IPS-15b (cell line): ENCODE measurements around the gene ACSF3.

Experiments
- H3K27me3 ChIP-seq: one replicate; pipeline ENCODE4 v1.6.1; 2013; ENCODE audit warnings: low read length; ENCODE audit not compliant: control insufficient read depth, insufficient read depth
- H3K36me3 ChIP-seq: one replicate; pipeline ENCODE4 v1.6.1; 2013; ENCODE audit warnings: low read length; ENCODE audit not compliant: control insufficient read depth, insufficient read depth
- H3K4me1 ChIP-seq: one replicate; pipeline ENCODE4 v1.6.1; 2013; ENCODE audit warnings: mild to moderate bottlenecking, low read length; ENCODE audit not compliant: control insufficient read depth, insufficient read depth
- H3K4me3 ChIP-seq: one replicate; pipeline ENCODE4 v1.5.1; 2013; ENCODE audit warnings: low read depth, low read length
- H3K9ac ChIP-seq: one replicate; pipeline ENCODE4 v1.6.1; 2013; ENCODE audit warnings: low read depth, mild to moderate bottlenecking, low read length
- H3K9me3 ChIP-seq: one replicate; pipeline ENCODE4 v1.6.1; 2013; ENCODE audit warnings: mild to moderate bottlenecking, low read length; ENCODE audit not compliant: control insufficient read depth, insufficient read depth

The ACSF3 gene

DNA sequence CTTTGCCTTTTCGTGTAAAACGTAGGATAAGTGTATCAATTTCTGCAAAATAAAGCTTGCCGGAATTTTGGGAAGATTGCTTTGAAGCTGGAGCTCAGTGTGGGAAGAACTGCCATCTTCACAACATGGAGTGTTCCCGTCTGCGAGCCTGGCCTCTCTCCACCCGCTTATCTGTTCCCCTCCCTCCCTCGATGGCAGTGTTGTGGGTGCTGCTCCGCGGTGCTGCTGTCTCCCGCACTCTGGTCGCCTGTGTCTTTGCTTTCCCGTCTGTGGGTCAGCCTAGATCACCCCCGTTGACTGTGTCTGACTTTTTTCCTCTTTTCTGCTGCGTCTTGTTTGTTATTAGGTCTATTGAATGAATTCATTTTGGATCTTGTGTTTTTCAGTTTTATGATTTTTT is 17.0 kb downstream of the ACSF3 start:
- Histone ChIP-seq H3K4me3 (no peak overlapping the region), H3K36me3 (peaks cover 43% of the 10 kb centered on the region), H3K9me3 (no peaks in the 10 kb centered on the region), H3K27me3 (no peaks in the 10 kb centered on the region), H3K4me1 (no peaks in the 10 kb centered on the region), H3K9ac (no peak overlapping the region)

DNA sequence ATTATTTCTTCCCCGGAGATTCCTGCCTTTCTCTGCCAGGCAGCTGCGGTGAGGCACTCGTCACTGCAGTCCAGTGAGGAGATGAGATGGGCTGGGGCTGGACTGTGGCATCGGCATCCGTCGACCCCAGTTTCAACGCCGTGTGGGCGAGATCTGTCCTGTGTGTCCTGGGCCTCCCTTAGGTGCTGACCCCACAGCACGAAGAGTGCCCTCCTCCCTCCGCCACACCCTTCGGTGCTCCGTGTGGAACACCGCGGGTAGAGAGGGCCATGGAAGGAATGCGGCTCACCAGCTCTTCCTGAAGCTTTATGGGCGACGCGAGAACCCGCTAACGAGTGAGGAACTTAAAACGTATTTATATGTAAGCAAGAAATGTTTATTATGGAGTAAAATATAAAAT is 17.6 kb downstream of the ACSF3 start:
- Histone ChIP-seq H3K4me3 (no peak overlapping the region), H3K9ac (no peak overlapping the region), H3K9me3 (no peaks in the 10 kb centered on the region), H3K36me3 (peaks cover 43% of the 10 kb centered on the region), H3K27me3 (no peaks in the 10 kb centered on the region), H3K4me1 (no peaks in the 10 kb centered on the region)

DNA sequence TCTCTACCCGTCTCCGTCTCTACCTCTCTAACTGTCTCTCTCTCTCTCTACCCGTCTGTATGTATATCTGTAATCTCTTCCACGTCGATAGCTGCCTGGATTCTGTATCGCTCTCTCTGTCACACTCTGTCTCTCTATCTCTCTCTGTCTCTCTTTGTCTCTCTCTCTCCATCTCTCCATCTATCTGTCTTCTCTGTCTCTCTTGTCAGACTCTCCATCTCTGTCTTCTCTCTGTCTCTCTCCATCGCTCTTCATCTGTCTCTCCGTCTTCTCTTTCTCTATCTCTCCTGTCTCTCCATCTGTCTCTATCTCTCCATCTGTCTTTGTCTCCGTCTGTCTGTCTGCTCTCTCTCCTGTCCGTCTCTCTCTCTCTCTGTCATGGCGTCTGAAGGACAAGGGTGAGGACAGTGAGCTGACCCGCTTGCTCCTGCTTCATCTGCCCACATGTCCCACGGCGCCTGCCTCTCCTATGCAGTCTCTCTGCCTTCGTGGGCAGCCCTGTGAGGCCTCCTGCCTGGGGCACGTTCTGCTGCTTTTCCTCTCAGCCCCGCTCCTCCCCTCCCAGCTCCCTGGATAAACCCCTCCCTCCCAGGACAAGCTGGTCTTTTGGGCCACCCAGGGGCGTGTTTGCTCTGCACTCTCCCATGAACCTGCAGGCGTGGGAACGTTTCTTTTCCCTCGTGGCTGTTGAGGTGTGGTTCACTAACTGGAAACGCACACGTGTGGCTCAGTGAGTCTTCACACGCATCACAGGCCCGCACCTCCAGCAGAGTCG is 18.9 kb downstream of the ACSF3 start:
- Histone ChIP-seq H3K9me3 (no peaks in the 10 kb centered on the region), H3K4me3 (no peak overlapping the region), H3K9ac (no peak overlapping the region), H3K4me1 (no peaks in the 10 kb centered on the region), H3K27me3 (no peaks in the 10 kb centered on the region), H3K36me3 (peaks cover 46% of the 10 kb centered on the region)

DNA sequence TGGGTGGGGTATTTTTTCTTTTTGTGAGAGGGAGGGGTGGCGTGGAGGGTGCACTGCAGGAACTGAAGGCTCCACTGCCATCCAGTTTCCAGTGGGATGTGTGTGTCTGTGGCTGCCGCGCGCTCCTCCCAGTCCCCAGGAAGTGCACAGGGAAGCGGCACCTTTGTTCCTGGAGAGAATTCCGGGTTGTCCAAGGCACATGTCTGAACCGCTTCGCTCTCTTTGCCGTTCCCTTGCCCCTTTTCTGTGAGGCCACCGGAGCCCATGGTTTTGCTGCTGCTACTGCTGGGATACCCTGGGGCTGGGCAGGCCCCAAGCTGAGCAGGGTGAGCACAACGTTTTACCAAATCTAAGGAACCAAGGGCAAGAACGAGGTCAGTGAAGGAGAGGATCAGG is 19.5 kb downstream of the ACSF3 start:
- no peak overlapping the region for H3K9ac ChIP-seq
- no peak overlapping the region for H3K4me3 ChIP-seq
- H3K27me3 ChIP-seq: no peaks in the 10 kb centered on the region
- H3K36me3 ChIP-seq: peaks cover 51% of the 10 kb centered on the region
- H3K9me3 ChIP-seq: no peaks in the 10 kb centered on the region
- H3K4me1 ChIP-seq: no peaks in the 10 kb centered on the region

DNA sequence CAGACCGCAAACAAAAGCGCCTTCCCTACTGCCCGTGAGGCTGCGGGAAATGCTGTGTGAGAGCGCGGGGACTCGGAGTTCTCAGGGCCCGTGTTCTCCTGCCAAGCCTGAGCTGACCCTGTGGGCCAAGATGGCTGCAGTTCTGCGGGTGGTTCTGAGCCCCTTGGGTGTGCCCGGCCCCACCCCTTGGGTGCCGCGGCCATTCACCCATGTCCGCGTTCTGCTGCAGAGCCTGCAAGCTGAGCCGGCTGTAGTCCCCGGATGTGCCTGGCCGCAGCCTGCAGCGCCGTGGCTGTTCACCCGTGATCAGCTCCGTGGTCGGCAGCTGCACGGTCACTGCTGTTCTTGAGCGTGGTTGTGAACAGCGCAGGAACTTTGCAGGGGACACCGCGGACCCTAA is 20.0 kb downstream of the ACSF3 start:
- no peaks in the 10 kb centered on the region for H3K27me3 ChIP-seq
- peaks cover 50% of the 10 kb centered on the region for H3K36me3 ChIP-seq
- H3K4me3 ChIP-seq: no peak overlapping the region
- no peaks in the 10 kb centered on the region for H3K4me1 ChIP-seq
- H3K9me3 ChIP-seq: no peaks in the 10 kb centered on the region
- H3K9ac ChIP-seq: no peak overlapping the region

DNA sequence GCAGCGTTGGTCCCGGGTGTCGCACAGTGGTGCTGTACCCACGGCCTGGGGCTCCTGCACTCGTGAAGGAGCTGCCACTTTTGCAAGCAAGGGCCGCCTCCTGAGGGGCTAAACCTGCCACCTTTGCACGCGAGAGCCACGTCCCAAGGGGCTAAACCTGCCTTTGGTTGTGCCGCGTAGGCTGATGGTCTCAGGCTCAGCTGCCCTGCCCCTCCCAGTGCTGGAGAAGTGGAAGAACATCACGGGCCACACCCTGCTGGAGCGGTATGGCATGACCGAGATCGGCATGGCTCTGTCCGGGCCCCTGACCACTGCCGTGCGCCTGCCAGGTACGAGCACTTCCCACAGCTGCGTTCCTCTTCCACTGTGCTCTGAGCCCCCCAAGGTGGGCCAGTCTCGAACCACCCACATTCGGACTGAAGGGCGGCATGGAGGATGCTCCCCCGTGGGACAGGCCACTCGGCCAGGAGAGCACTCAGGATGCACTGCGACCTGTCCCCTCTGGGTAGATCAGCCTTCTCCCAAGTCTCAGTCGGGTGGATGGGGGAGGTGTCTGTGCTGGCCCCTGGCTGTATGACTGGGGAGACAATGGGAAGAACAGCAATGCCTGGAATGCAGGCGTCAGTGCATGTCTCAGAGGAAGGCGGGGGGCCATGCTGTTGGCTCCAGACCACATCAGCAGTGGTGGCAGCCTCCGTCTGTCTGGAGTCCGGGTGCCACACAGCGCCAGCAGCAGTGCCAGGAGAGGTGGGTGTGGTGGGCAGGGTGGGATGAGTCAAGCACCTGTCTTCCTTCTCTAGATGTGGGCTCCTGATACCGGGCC is 20.7 kb downstream of the ACSF3 start:
- H3K4me3 ChIP-seq: no peak overlapping the region
- H3K4me1 ChIP-seq: no peaks in the 10 kb centered on the region
- H3K36me3 ChIP-seq: peaks cover 52% of the 10 kb centered on the region

DNA sequence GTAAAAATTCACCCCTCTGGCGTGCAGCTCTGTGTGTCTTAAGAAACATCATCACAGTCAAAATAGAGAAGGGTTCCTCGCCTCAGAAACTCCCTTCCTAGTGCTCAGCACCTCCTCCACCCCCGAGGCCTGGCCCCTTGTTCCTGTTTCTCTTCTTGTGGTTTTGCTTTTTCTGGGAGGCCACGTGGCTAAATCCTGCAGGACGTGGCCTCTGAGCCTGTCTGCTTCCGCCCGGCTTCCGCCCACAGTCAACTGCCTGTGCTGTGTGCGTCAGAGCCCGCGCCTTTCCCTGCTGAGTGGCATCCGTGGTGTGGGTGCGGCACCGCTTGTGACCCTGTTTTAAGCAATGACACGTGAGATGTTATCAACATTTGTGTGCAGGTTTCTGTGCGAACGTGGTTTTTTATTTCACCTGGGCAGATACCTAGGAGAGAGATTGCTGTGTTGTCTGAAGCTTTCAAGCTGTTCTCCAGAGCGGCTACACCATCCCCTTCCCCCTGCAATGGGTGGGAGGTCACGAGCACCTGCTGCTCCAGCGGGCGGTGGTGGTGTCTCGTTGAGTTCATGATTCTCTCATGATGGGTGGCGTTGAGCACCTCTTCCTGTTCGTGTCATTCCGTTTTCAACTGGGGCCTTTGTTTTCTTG is 21.7 kb downstream of the ACSF3 start:
- Histone ChIP-seq H3K4me3 (no peak overlapping the region), H3K4me1 (no peaks in the 10 kb centered on the region), H3K36me3 (peaks cover 59% of the 10 kb centered on the region), H3K27me3 (no peaks in the 10 kb centered on the region), H3K9me3 (no peaks in the 10 kb centered on the region), H3K9ac (no peak overlapping the region)

More for the DNA sequence above, 20.7 kb downstream of the ACSF3 start:
- Histone ChIP-seq H3K9me3 (no peaks in the 10 kb centered on the region), H3K9ac (no peak overlapping the region), H3K27me3 (no peaks in the 10 kb centered on the region)

DNA sequence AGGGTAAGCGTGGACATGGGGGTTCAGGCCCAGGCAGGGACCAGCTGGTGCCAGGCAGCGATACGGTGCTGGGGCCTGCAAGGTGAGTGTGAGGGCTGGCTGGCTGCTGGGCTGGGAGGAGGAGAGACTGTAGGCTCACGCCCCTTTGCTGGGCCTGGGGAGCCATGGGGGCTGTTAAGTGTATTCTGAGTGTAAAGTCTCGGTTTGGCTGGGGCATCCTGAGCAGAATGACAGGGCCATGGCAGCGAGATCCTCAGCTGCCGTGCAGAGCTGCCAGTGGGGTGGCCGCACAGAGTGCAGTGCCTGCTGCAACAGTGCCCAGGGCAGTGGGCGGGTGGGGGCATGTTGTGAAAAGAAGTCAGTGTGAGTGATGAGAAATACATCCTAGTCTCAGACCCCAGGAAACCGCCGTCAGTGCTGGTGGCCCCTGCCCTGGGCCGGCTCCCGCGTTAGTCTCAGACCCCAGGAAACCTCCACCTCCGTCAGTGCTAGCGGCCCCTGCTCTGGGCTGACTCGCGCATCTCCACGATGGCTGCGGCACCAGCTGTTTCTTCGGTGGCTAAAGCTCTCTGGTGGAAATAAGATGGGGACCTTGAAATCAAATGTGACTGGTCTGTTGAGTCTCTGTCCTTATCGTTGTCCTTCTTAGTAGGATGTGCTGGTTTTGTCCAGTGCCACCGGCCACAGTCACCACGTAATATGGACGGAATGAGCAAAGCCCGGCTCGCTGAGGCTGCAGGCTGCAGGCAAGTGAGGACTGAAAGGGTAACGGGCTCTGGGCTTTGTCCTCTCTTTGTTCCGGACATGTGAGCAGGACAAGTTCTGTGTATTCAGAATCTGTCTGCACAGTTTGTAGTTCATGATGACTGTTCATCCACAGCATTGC is 22.9 kb downstream of the ACSF3 start:
- H3K4me3 ChIP-seq: no peak overlapping the region
- H3K9ac ChIP-seq: no peak overlapping the region
- no peaks in the 10 kb centered on the region for H3K9me3 ChIP-seq
- no peaks in the 10 kb centered on the region for H3K27me3 ChIP-seq
- H3K4me1 ChIP-seq: no peaks in the 10 kb centered on the region
- H3K36me3 ChIP-seq: peaks cover 71% of the 10 kb centered on the region

DNA sequence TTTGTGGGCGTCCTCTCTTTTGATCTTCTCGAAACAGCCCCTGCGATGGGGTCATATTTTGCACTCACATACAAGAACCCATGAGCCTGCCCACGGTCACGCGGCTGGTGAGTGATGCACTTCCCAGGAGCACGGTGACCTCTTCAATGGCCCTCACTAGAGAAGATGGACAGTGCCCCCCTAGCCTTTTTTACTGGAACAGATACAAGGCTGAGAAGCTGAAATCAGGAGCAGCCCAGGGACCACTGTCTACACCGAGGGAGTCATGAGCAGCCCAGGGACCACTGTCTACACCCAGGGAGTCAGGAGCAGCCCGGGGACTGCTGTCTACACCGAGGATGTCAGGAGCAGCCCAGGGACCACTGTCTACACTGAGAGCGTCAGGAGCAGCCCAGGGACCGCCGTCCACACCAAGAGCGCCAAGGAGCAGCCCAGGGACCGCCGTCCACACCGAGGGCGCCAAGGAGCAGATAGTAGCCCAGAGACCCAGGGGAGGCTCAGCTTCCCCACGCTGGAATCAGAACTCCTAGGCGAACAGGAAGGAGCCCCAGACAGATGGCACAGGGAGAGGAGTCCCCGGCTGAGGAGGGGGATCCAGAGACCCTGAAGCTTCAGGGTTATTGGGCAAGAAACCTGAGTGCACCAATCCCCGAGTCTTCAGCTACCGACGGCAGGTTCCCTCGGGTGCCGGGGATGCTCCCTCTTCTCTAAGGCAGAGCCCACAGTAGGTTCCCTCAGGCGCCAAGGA is 23.7 kb downstream of the ACSF3 start:
- Histone ChIP-seq H3K4me3 (no peak overlapping the region), H3K4me1 (no peaks in the 10 kb centered on the region), H3K36me3 (peaks cover 66% of the 10 kb centered on the region), H3K9me3 (no peaks in the 10 kb centered on the region), H3K27me3 (no peaks in the 10 kb centered on the region), H3K9ac (no peak overlapping the region)

DNA sequence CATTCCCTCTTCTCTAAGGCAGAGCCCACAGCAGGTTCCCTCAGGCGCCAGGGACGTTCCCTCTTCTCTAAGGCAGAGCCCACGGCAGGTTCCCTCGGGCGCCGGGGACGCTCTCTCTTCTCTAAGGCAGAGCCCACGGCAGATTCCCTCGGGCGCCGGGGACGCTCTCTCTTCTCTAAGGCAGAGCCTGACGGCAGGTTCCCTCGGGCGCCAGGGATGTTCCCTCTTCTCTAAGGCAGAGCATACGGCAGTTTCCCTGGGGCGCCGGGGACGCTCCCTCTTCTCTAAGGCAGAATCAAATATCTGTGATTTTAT is 24.3 kb downstream of the ACSF3 start:
- Histone ChIP-seq H3K4me1 (no peaks in the 10 kb centered on the region), H3K9ac (no peak overlapping the region), H3K36me3 (peaks cover 65% of the 10 kb centered on the region), H3K4me3 (no peak overlapping the region), H3K9me3 (no peaks in the 10 kb centered on the region), H3K27me3 (no peaks in the 10 kb centered on the region)
